ENCODE measurements around the gene CDK15.

DNA sequence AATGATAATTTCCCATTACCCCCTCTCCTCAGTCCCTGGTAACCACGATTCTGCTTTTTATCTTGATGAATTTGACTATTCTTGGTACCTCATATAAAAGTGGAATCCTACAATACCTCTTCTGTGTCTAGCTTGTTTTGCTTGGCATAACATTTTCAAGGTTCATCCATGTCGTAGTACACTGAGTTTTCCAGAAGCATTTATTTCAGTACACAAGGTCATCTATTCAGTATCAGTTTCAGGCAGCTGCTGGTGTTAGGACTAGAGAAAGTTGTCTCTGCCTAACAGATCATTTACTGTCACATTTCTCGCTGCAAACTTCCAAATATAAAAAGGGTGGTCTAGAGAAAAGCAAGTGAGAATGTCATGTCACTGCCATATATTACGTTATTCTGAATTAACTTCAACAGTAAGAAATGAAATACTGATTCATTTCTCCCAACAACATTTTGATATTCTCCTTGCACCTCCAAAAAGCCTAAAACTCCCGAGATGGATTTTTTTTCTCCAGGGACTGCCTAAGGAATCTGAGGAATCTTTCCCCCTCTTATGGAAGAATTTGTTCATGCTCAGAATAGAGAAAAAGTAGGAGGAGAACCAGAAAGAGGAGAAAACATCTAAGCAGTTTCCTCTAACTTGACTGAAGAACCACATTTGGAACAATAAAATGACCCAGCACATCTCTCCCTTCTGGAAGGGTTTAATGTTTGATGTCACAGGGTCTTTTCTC lies 36.0 kb downstream of the CDK15 start:
- TF ChIP-seq POLR2AphosphoS5 (IDR thresholded peaks at IDR 0.05; ENCODE audit: borderline replicate concordance, low read depth, low read length): no peak
- TF ChIP-seq EZH2 (IDR thresholded peaks at IDR 0.05): no peak
